WTC11 (cell line): Measurements from ENCODE around the gene PTPRG. TPM values are rescaled to one million over a fixed set of nuclear protein-coding genes. Genes with fewer than 3 reads are reported as not detected.

Experiments used
- ATAC-seq: fragments of 200-7000 bp; cut with Tn5 transposase; 2 replicates; pipeline ENCODE4 v1.10.0; 2021; ENCODE audit warnings: mild to moderate bottlenecking, moderate library complexity
- CTCF ChIA-PET: fragments of 300-600 bp; sonication (Branson Sonifier 250); formaldehyde crosslinking; loops from one replicate; lab custom pipeline; 2021; ENCODE audit warnings: antibody characterized with exemption; lab: Charles Lee
- POLR2A ChIA-PET: fragments of 350-600 bp; sonication (Branson Sonifier 250); formaldehyde crosslinking; loops from one replicate; lab custom pipeline; 2021; ENCODE audit warnings: antibody characterized with exemption; lab: Charles Lee
- DNase-seq: peaks from one replicate; pipeline ENCODE4 v3.0.0; 2021; ENCODE audit warnings: low spot score
- H3K27ac Mint-ChIP-seq: 2 replicates; pipeline ENCODE4 v1.8.0; 2021; ENCODE audit warnings: mixed read lengths
- H3K27me3 Mint-ChIP-seq: 2 replicates; pipeline ENCODE4 v1.8.0; 2021; ENCODE audit warnings: low read depth, mild to moderate bottlenecking, moderate library complexity, mixed read lengths
- H3K36me3 Mint-ChIP-seq: 2 replicates; pipeline ENCODE4 v1.8.0; 2021; ENCODE audit warnings: mixed read lengths
- H3K4me1 Mint-ChIP-seq: 2 replicates; pipeline ENCODE4 v1.8.0; 2022; ENCODE audit warnings: mixed read lengths
- H3K4me3 Mint-ChIP-seq: 2 replicates; pipeline ENCODE4 v1.8.0; 2021; ENCODE audit warnings: mild to moderate bottlenecking, moderate library complexity, mixed read lengths
- H3K9me3 Mint-ChIP-seq: 2 replicates; pipeline ENCODE4 v1.8.0; 2021; ENCODE audit warnings: mixed read lengths
- ATF6 ChIP-seq: sonication (generic); formaldehyde crosslinking; IDR thresholded peaks from 2 replicates; pipeline ENCODE4 v1.8.1; 2023; ENCODE audit warnings: mild to moderate bottlenecking, missing genetic modification reagents
- E2F5 ChIP-seq: sonication (generic); formaldehyde crosslinking; IDR thresholded peaks from 2 replicates; pipeline ENCODE4 v1.8.1; 2022; ENCODE audit warnings: mild to moderate bottlenecking, moderate library complexity, missing genetic modification reagents
- ERG ChIP-seq: fragments of 250-450 bp; sonication (Bioruptor Pico); IDR thresholded peaks from 2 replicates; pipeline ENCODE4 v1.8.0; 2021; ENCODE audit warnings: mild to moderate bottlenecking
- FOXP4 ChIP-seq: sonication (generic); formaldehyde crosslinking; IDR thresholded peaks from 2 replicates; pipeline ENCODE4 v1.8.0; 2022; ENCODE audit warnings: mild to moderate bottlenecking, missing genetic modification reagents
- HMGA2 ChIP-seq: fragments of 250-450 bp; sonication (Bioruptor Pico); IDR thresholded peaks from 2 replicates; pipeline ENCODE4 v1.4.0; 2021; ENCODE audit warnings: mild to moderate bottlenecking, moderate library complexity
- JAZF1 ChIP-seq: fragments of 250-450 bp; sonication (Bioruptor Pico); IDR thresholded peaks from 2 replicates; pipeline ENCODE4 v1.9.0; 2021; ENCODE audit warnings: moderate library complexity, mild to moderate bottlenecking, inconsistent platforms
- JUN ChIP-seq: sonication (generic); formaldehyde crosslinking; IDR thresholded peaks from 2 replicates; pipeline ENCODE4 v1.8.0; 2023; ENCODE audit warnings: mild to moderate bottlenecking, missing genetic modification reagents
- KAT7 ChIP-seq: sonication (generic); formaldehyde crosslinking; IDR thresholded peaks from 2 replicates; pipeline ENCODE4 v1.8.1; 2023; ENCODE audit warnings: missing genetic modification reagents, mild to moderate bottlenecking, borderline replicate concordance
- MAX ChIP-seq: sonication (generic); formaldehyde crosslinking; IDR thresholded peaks from 2 replicates; pipeline ENCODE4 v1.8.0; 2022; ENCODE audit warnings: mild to moderate bottlenecking, missing genetic modification reagents
- MXD4 ChIP-seq: fragments of 250-450 bp; sonication (Bioruptor Pico); IDR thresholded peaks from 2 replicates; pipeline ENCODE4 v1.8.0; 2021; ENCODE audit warnings: mild to moderate bottlenecking, moderate library complexity, borderline replicate concordance
- NFATC4 ChIP-seq: fragments of 250-450 bp; sonication (Bioruptor Pico); IDR thresholded peaks from 2 replicates; pipeline ENCODE4 v1.9.0; 2021; ENCODE audit warnings: mild to moderate bottlenecking
- NFE2L1 ChIP-seq: sonication (generic); formaldehyde crosslinking; IDR thresholded peaks from 2 replicates; pipeline ENCODE4 v1.8.1; 2023; ENCODE audit warnings: missing genetic modification reagents
- NR3C1 ChIP-seq: sonication (generic); formaldehyde crosslinking; conservative IDR thresholded peaks from 2 replicates; pipeline ENCODE4 v1.8.1; 2023; ENCODE audit warnings: low read depth, mild to moderate bottlenecking, missing genetic modification reagents
- PRDM15 ChIP-seq: sonication (generic); formaldehyde crosslinking; IDR thresholded peaks from 2 replicates; pipeline ENCODE4 v1.8.0; 2022; ENCODE audit warnings: missing genetic modification reagents
- STAT6 ChIP-seq: sonication (generic); formaldehyde crosslinking; conservative IDR thresholded peaks from 2 replicates; pipeline ENCODE4 v1.8.1; 2023; ENCODE audit warnings: mild to moderate bottlenecking, low read depth, missing genetic modification reagents, moderate library complexity
- TCF7 ChIP-seq: sonication (generic); formaldehyde crosslinking; IDR thresholded peaks from 2 replicates; pipeline ENCODE4 v1.8.0; 2022; ENCODE audit warnings: mild to moderate bottlenecking, low read depth, missing genetic modification reagents, moderate library complexity
- USF1 ChIP-seq: sonication (generic); formaldehyde crosslinking; IDR thresholded peaks from 2 replicates; pipeline ENCODE4 v1.8.0; 2022; ENCODE audit warnings: mild to moderate bottlenecking, missing genetic modification reagents
- ZNF232 ChIP-seq: sonication (generic); formaldehyde crosslinking; IDR thresholded peaks from 2 replicates; pipeline ENCODE4 v1.8.0; 2022; ENCODE audit warnings: mild to moderate bottlenecking, missing genetic modification reagents
- ZNF263 ChIP-seq: sonication (generic); formaldehyde crosslinking; IDR thresholded peaks from 2 replicates; pipeline ENCODE4 v1.8.1; 2022; ENCODE audit warnings: low read depth, mild to moderate bottlenecking, moderate library complexity, missing genetic modification reagents
- ZNF423 ChIP-seq: fragments of 250-450 bp; sonication (Bioruptor Pico); IDR thresholded peaks from 2 replicates; pipeline ENCODE4 v2.1.2; 2022; ENCODE audit warnings: mild to moderate bottlenecking, moderate library complexity
- total RNA-seq: library from RNA; stranded (reverse); gene quantifications from 3 replicates; pipeline ENCODE4 v1.2.3, GENCODE V29; 2021

Gene PTPRG
- total RNA-seq, 1 experiment from 2014 or later: 106 TPM

- no peaks in the 10 kb centered on the region for H3K27me3 Mint-ChIP-seq
- no peak for DNase-seq
- POLR2A ChIA-PET: no interaction called here
- no peak for ATAC-seq
- H3K27ac Mint-ChIP-seq: no peak overlapping the region
- no peak for TF ChIP-seq MXD4 (CRISPR knock-in tag)
- TF ChIP-seq NR3C1: no peak
- TF ChIP-seq ERG (CRISPR knock-in tag): no peak
- no peak for TF ChIP-seq FOXP4 (CRISPR knock-in tag)
- TF ChIP-seq ZNF423 (CRISPR knock-in tag): no peak
- no peak for TF ChIP-seq NFE2L1 (CRISPR knock-in tag)
- TF ChIP-seq ZNF232 (CRISPR knock-in tag): no peak
- TF ChIP-seq HMGA2: no peak
- TF ChIP-seq ZNF263 (CRISPR knock-in tag): no peak
- TF ChIP-seq E2F5 (CRISPR knock-in tag): no peak
- TF ChIP-seq PRDM15 (CRISPR knock-in tag): no peak
- TF ChIP-seq, all 79 proteins: peak for 0
- CTCF ChIA-PET: no interaction called here
- Mint-ChIP-seq H3K4me1 (peaks cover 59% of the 10 kb centered on the region), H3K4me3 (no peak overlapping the region), H3K36me3 (peaks cover 13% of the 10 kb centered on the region), H3K9me3 (peaks cover 6% of the 10 kb centered on the region)
These were observed 77.4 kb downstream of the PTPRG start for GRCh38 chr3:61638741-61639140.

- DNase-seq: no peak
- POLR2A ChIA-PET: no interaction called here
- Mint-ChIP-seq H3K9me3 (peaks cover 19% of the 10 kb centered on the region), H3K27ac (no peak overlapping the region), H3K4me3 (no peak overlapping the region), H3K36me3 (peaks cover 25% of the 10 kb centered on the region), H3K27me3 (no peaks in the 10 kb centered on the region), H3K4me1 (peaks cover 52% of the 10 kb centered on the region)
- CTCF ChIA-PET: no interaction called here
- TF ChIP-seq TCF7 (CRISPR knock-in tag) (no peak), MAX (CRISPR knock-in tag) (no peak), NFATC4 (no peak), ZNF423 (CRISPR knock-in tag) (no peak)
- ATAC-seq: 0 out of 2 replicates have a peak, but pooled peaks have one; percentile 25
These were observed 78.6 kb downstream of the PTPRG start for GRCh38 chr3:61639991-61640390.

GRCh38 chr3:61645148-61645547, 83.8 kb downstream of the PTPRG start:
- no peak for DNase-seq
- H3K36me3 Mint-ChIP-seq: peaks cover 53% of the 10 kb centered on the region
- ChIA-PET POLR2A (no interaction called here), CTCF (no interaction called here)
- no peaks in the 10 kb centered on the region for H3K27me3 Mint-ChIP-seq
- no peak for ATAC-seq
- H3K9me3 Mint-ChIP-seq: peaks cover 37% of the 10 kb centered on the region
- no peak overlapping the region for H3K27ac Mint-ChIP-seq
- H3K4me1 Mint-ChIP-seq: peaks cover 53% of the 10 kb centered on the region
- no peak overlapping the region for H3K4me3 Mint-ChIP-seq
- no peak for TF ChIP-seq STAT6 (CRISPR knock-in tag)
- TF ChIP-seq USF1 (CRISPR knock-in tag): peak; percentile 79
- no peak for TF ChIP-seq JUN (CRISPR knock-in tag)
- TF ChIP-seq JAZF1 (CRISPR knock-in tag): no peak
- TF ChIP-seq KAT7: no peak
- TF ChIP-seq ATF6 (CRISPR knock-in tag): no peak
